Measurements from ENCODE around the gene CCDC107. TPM values are rescaled to one million over a fixed set of nuclear protein-coding genes. Genes with fewer than 3 reads are reported as not detected.
A peak's percentile ranks its signal among the peaks of the same experiment; 100 is the strongest.

Gene CCDC107
- total and polyA plus RNA-seq, 2 donors (not counting 1 experiment from before 2014, with no cell fraction given), result 20.6 to 24.9 TPM

GRCh38 chr9:35687306-35687705 is 29.2 kb downstream of the CCDC107 start:
- no peak overlapping the region for H3K9ac ChIP-seq (ENCODE audit: insufficient read depth, low read length)
- H3K79me2 ChIP-seq (ENCODE audit: control insufficient read depth, insufficient read depth, low read length), result peaks cover 52% of the 10 kb centered on the region
- H3K27me3 ChIP-seq (ENCODE audit: control insufficient read depth, insufficient read depth, low read length), result no peaks in the 10 kb centered on the region
- peak overlapping the region; percentile 99 for H3K4me2 ChIP-seq (ENCODE audit: extremely low read depth, insufficient read depth, low read length)
- H4K20me1 ChIP-seq (ENCODE audit: control insufficient read depth, extremely low read depth, insufficient read depth, low read length), result peaks cover 2% of the 10 kb centered on the region
- DNase-seq (ENCODE audit: low read depth in 2 of 2), result no peak
- H2AFZ ChIP-seq (ENCODE audit: low read length), result no peak overlapping the region
- H3K36me3 ChIP-seq (ENCODE audit: control insufficient read depth, insufficient read depth, low read length), result peaks cover 28% of the 10 kb centered on the region
- H3K27ac ChIP-seq (ENCODE audit: insufficient read depth, low read length), result no peak overlapping the region
- H3K4me1 ChIP-seq (ENCODE audit: control insufficient read depth, extremely low read depth, insufficient read depth, low read length), result peaks cover 35% of the 10 kb centered on the region
- H3K9me3 ChIP-seq (ENCODE audit: control insufficient read depth, insufficient read depth, low read depth, low read length), result no peaks in the 10 kb centered on the region
- TF ChIP-seq CTCF (conservative IDR thresholded peaks at IDR 0.05 in 1 of 2, IDR thresholded peaks at IDR 0.05 in 1 of 2; ENCODE audit: low read depth in 1 of 2, low read length in 2 of 2), result no peak
- TF ChIP-seq EZH2 (IDR thresholded peaks at IDR 0.05; ENCODE audit: low read length, missing control alignments), result no peak
- H3K4me3 ChIP-seq (replicated peaks in 1 of 4; ENCODE audit: control extremely low read depth in 1 of 4, insufficient read depth in 1 of 4, low read depth in 3 of 4, low read length in 4 of 4), result peak overlapping the region; percentile 57 to 99 (median 67)

GRCh38 chr9:35687972-35688557 is 30.0 kb downstream of the CCDC107 start:
- peak overlapping the region; percentile 57 to 99 (median 67) for H3K4me3 ChIP-seq (replicated peaks in 1 of 4; ENCODE audit: control extremely low read depth in 1 of 4, insufficient read depth in 1 of 4, low read depth in 3 of 4, low read length in 4 of 4)
- no peaks in the 10 kb centered on the region for H3K27me3 ChIP-seq (ENCODE audit: control insufficient read depth, insufficient read depth, low read length)
- H2AFZ ChIP-seq (ENCODE audit: low read length), result no peak overlapping the region
- peak overlapping the region; percentile 73 for H3K9ac ChIP-seq (ENCODE audit: insufficient read depth, low read length)
- peak in 1 of 2 donors; percentile 19 for DNase-seq (ENCODE audit: low read depth in 2 of 2)
- H3K4me1 ChIP-seq (ENCODE audit: control insufficient read depth, extremely low read depth, insufficient read depth, low read length), result peaks cover 29% of the 10 kb centered on the region
- H3K27ac ChIP-seq (ENCODE audit: insufficient read depth, low read length), result peak overlapping the region; percentile 84
- no peak for TF ChIP-seq EZH2 (IDR thresholded peaks at IDR 0.05; ENCODE audit: low read length, missing control alignments)
- no peak for TF ChIP-seq CTCF (conservative IDR thresholded peaks at IDR 0.05 in 1 of 2, IDR thresholded peaks at IDR 0.05 in 1 of 2; ENCODE audit: low read depth in 1 of 2, low read length in 2 of 2)
- H3K79me2 ChIP-seq (ENCODE audit: control insufficient read depth, insufficient read depth, low read length), result peaks cover 52% of the 10 kb centered on the region
- no peaks in the 10 kb centered on the region for H3K9me3 ChIP-seq (ENCODE audit: control insufficient read depth, insufficient read depth, low read depth, low read length)
- H3K36me3 ChIP-seq (ENCODE audit: control insufficient read depth, insufficient read depth, low read length), result peaks cover 23% of the 10 kb centered on the region
- H3K4me2 ChIP-seq (ENCODE audit: extremely low read depth, insufficient read depth, low read length), result peak overlapping the region; percentile 99
- peaks cover 2% of the 10 kb centered on the region for H4K20me1 ChIP-seq (ENCODE audit: control insufficient read depth, extremely low read depth, insufficient read depth, low read length)

- no peak overlapping the region for H2AFZ ChIP-seq (ENCODE audit: low read length)
- no peaks in the 10 kb centered on the region for H3K27me3 ChIP-seq (ENCODE audit: control insufficient read depth, insufficient read depth, low read length)
- H3K9me3 ChIP-seq (ENCODE audit: control insufficient read depth, insufficient read depth, low read depth, low read length), result no peaks in the 10 kb centered on the region
- H4K20me1 ChIP-seq (ENCODE audit: control insufficient read depth, extremely low read depth, insufficient read depth, low read length), result peaks cover 2% of the 10 kb centered on the region
- H3K9ac ChIP-seq (ENCODE audit: insufficient read depth, low read length), result peak overlapping the region; percentile 73
- H3K36me3 ChIP-seq (ENCODE audit: control insufficient read depth, insufficient read depth, low read length), result peaks cover 25% of the 10 kb centered on the region
- peaks cover 52% of the 10 kb centered on the region for H3K79me2 ChIP-seq (ENCODE audit: control insufficient read depth, insufficient read depth, low read length)
- no peak for TF ChIP-seq EZH2 (IDR thresholded peaks at IDR 0.05; ENCODE audit: low read length, missing control alignments)
- TF ChIP-seq CTCF (conservative IDR thresholded peaks at IDR 0.05 in 1 of 2, IDR thresholded peaks at IDR 0.05 in 1 of 2; ENCODE audit: low read depth in 1 of 2, low read length in 2 of 2), result no peak
- H3K27ac ChIP-seq (ENCODE audit: insufficient read depth, low read length), result peak overlapping the region; percentile 84
- peak; percentile 79 to 86 for DNase-seq (ENCODE audit: low read depth in 2 of 2)
- peak overlapping the region; percentile 99 for H3K4me2 ChIP-seq (ENCODE audit: extremely low read depth, insufficient read depth, low read length)
- H3K4me3 ChIP-seq (replicated peaks in 1 of 4; ENCODE audit: control extremely low read depth in 1 of 4, insufficient read depth in 1 of 4, low read depth in 3 of 4, low read length in 4 of 4), result peak overlapping the region; percentile 57 to 99 (median 67)
- peaks cover 29% of the 10 kb centered on the region for H3K4me1 ChIP-seq (ENCODE audit: control insufficient read depth, extremely low read depth, insufficient read depth, low read length)
Measured at GRCh38 chr9:35688558-35689541, 30.8 kb downstream of the CCDC107 start.

Measured in fibroblast of lung (primary cell).